Fibroblast of the aortic adventitia (primary cell): ENCODE results near the gene CUEDC2. TPM values are rescaled to one million over a fixed set of nuclear protein-coding genes. Genes with fewer than 3 reads are reported as not detected.

ENCODE experiments used
- DNase-seq: peaks from one replicate; pipeline ENCODE4 v3.0.0-alpha.2; 2010; ENCODE audit warnings: low read depth
- H3K4me3 ChIP-seq: 2 replicates; pipeline ENCODE4 v1.5.1; 2011; ENCODE audit warnings: low read depth, mild to moderate bottlenecking, control low read depth, low read length, moderate library complexity
- CTCF ChIP-seq: IDR thresholded peaks from 2 replicates; pipeline ENCODE4 v1.5.1; 2011; ENCODE audit warnings: mild to moderate bottlenecking, low read length, control low read depth, inconsistent platforms; ENCODE audit not compliant: insufficient read depth
- total RNA-seq: library from RNA; depleted of rRNA; stranded (reverse); fragments of >200 nt; gene quantifications from 2 replicates; pipeline ENCODE4 v1.2.3, GENCODE V29; 2012; ENCODE audit warnings: low replicate concordance

CUEDC2 gene
- total RNA-seq, 1 donor, result 40.9 TPM

- peak; percentile 94 for DNase-seq
- H3K4me3 ChIP-seq, result peak overlapping the region; percentile 85
- TF ChIP-seq CTCF, result no peak
Observed at GRCh38 chr10:102394079-102394800, 38.1 kb downstream of the CUEDC2 start.

- DNase-seq, result no peak
Observed at GRCh38 chr10:102393411-102394078, 38.8 kb downstream of the CUEDC2 start.

GRCh38 chr10:102392306-102392705 lies 40.1 kb downstream of the CUEDC2 start:
- no peak overlapping the region for H3K4me3 ChIP-seq
- no peak for DNase-seq
- no peak for TF ChIP-seq CTCF

More at GRCh38 chr10:102393411-102394078, 38.8 kb downstream of the CUEDC2 start:
- TF ChIP-seq CTCF, result peak; percentile 93
- peak overlapping the region; percentile 85 for H3K4me3 ChIP-seq

GRCh38 chr10:102389894-102390293 lies 42.5 kb downstream of the CUEDC2 start:
- DNase-seq, result no peak
- H3K4me3 ChIP-seq, result no peak overlapping the region
- TF ChIP-seq CTCF, result no peak

GRCh38 chr10:102384606-102385429 lies 47.6 kb downstream of the CUEDC2 start:
- peak; percentile 58 for DNase-seq
- TF ChIP-seq CTCF, result no peak

GRCh38 chr10:102384053-102384452 lies 48.3 kb downstream of the CUEDC2 start:
- H3K4me3 ChIP-seq, result no peak overlapping the region
- peak; percentile 16 for TF ChIP-seq CTCF
- DNase-seq, result peak; percentile 15

More at GRCh38 chr10:102384606-102385429, 47.6 kb downstream of the CUEDC2 start:
- no peak overlapping the region for H3K4me3 ChIP-seq
